H9 (cell line): ENCODE results near the gene TBC1D8. TPM values are rescaled to one million over a fixed set of nuclear protein-coding genes. Genes with fewer than 3 reads are reported as not detected.

Experiments
- DNase-seq: peaks from one replicate; pipeline ENCODE4 v3.0.0-alpha.2; 2017
- H2AFZ ChIP-seq: one replicate; pipeline ENCODE4 v1.6.1; 2013; ENCODE audit warnings: mild to moderate bottlenecking, low read length, control low read depth, moderate library complexity
- H2AK5ac ChIP-seq: 2 replicates; pipeline ENCODE4 v1.6.1; 2013; ENCODE audit warnings: low read length, control low read depth, mixed read lengths; ENCODE audit not compliant: insufficient read length
- H2BK120ac ChIP-seq: one replicate; pipeline ENCODE4 v1.6.1; 2013; ENCODE audit warnings: low read depth, mild to moderate bottlenecking, low read length, control low read depth, inconsistent platforms; ENCODE audit not compliant: poor library complexity, severe bottlenecking
- H2BK12ac ChIP-seq: 2 replicates; pipeline ENCODE4 v1.6.1; 2013; ENCODE audit warnings: low read length, control low read depth, mixed read lengths, low read depth; ENCODE audit not compliant: insufficient read length
- H2BK15ac ChIP-seq: 2 replicates; pipeline ENCODE4 v1.6.1; 2013; ENCODE audit warnings: low read depth, low read length, control low read depth
- H2BK20ac ChIP-seq: one replicate; pipeline ENCODE4 v1.6.1; 2013; ENCODE audit warnings: low read depth, mild to moderate bottlenecking, low read length, control low read depth, inconsistent platforms; ENCODE audit not compliant: poor library complexity, severe bottlenecking
- H2BK5ac ChIP-seq: 2 replicates; pipeline ENCODE4 v1.6.1; 2013; ENCODE audit warnings: low read length, control low read depth, mixed read lengths; ENCODE audit not compliant: insufficient read length
- H3K14ac ChIP-seq: 2 replicates; pipeline ENCODE4 v1.6.1; 2013; ENCODE audit warnings: low read length, control low read depth; ENCODE audit not compliant: insufficient read depth
- H3K18ac ChIP-seq: 2 replicates; pipeline ENCODE4 v1.6.1; 2013; ENCODE audit warnings: low read depth, mild to moderate bottlenecking, mixed read lengths, low read length, control low read depth; ENCODE audit not compliant: insufficient read length
- H3K23ac ChIP-seq: 2 replicates; pipeline ENCODE4 v1.6.1; 2013; ENCODE audit warnings: low read length, control low read depth, mixed read lengths, low read depth; ENCODE audit not compliant: insufficient read length
- H3K23me2 ChIP-seq: 2 replicates; pipeline ENCODE4 v1.6.1; 2013; ENCODE audit warnings: low read depth, mild to moderate bottlenecking, mixed read lengths, low read length, control low read depth; ENCODE audit not compliant: insufficient read length, poor library complexity, severe bottlenecking
- H3K27ac ChIP-seq: 2 replicates; pipeline ENCODE4 v1.5.1; 2013; ENCODE audit warnings: low read length, control low read depth, mixed read lengths, low read depth; ENCODE audit not compliant: insufficient read length
- H3K27me3 ChIP-seq: 2 replicates; pipeline ENCODE4 v1.6.1; 2013; ENCODE audit warnings: low read length, control low read depth, inconsistent platforms; ENCODE audit not compliant: insufficient read depth
- H3K4ac ChIP-seq: 2 replicates; pipeline ENCODE4 v1.6.1; 2013; ENCODE audit warnings: low read depth, mild to moderate bottlenecking, control low read depth, inconsistent platforms, low read length, moderate library complexity
- H3K4me1 ChIP-seq: 2 replicates; pipeline ENCODE4 v1.6.1; 2013; ENCODE audit warnings: low read length, control low read depth, inconsistent platforms; ENCODE audit not compliant: insufficient read depth
- H3K4me2 ChIP-seq: 2 replicates; pipeline ENCODE4 v1.6.1; 2013; ENCODE audit warnings: low read length, control low read depth, mixed read lengths; ENCODE audit not compliant: insufficient read length, insufficient read depth
- H3K56ac ChIP-seq: 2 replicates; pipeline ENCODE4 v1.6.1; 2013; ENCODE audit warnings: low read depth, mild to moderate bottlenecking, mixed read lengths, low read length, control low read depth; ENCODE audit not compliant: insufficient read length
- H3K79me1 ChIP-seq: 2 replicates; pipeline ENCODE4 v1.6.1; 2013; ENCODE audit warnings: low read depth, mild to moderate bottlenecking, moderate library complexity, low read length, control low read depth, inconsistent platforms; ENCODE audit not compliant: insufficient read depth, poor library complexity, severe bottlenecking
- H3K79me2 ChIP-seq: 2 replicates; pipeline ENCODE4 v1.6.1; 2013; ENCODE audit warnings: low read length, control low read depth, inconsistent platforms; ENCODE audit not compliant: insufficient read depth
- H3K9ac ChIP-seq: 2 replicates; pipeline ENCODE4 v1.6.1; 2013; ENCODE audit warnings: low read length, control low read depth, mixed read lengths; ENCODE audit not compliant: insufficient read length; ENCODE audit errors: extremely low read depth
- H3K9me3 ChIP-seq: one replicate; pipeline ENCODE4 v1.6.1; 2013; ENCODE audit warnings: low read depth, low read length, inconsistent platforms; ENCODE audit not compliant: control insufficient read depth
- H3T11ph ChIP-seq: one replicate; pipeline ENCODE4 v1.6.1; 2013; ENCODE audit warnings: mild to moderate bottlenecking, low read length, control low read depth, inconsistent platforms
- H4K20me1 ChIP-seq: one replicate; pipeline ENCODE4 v1.6.1; 2013; ENCODE audit not compliant: control insufficient read depth, insufficient read length, insufficient read depth
- H4K5ac ChIP-seq: 2 replicates; pipeline ENCODE4 v1.6.1; 2013; ENCODE audit warnings: low read depth, mild to moderate bottlenecking, mixed read lengths, low read length, control low read depth; ENCODE audit not compliant: insufficient read length
- H4K8ac ChIP-seq: replicated peaks from 2 replicates; pipeline ENCODE4 v1.6.1; 2013; ENCODE audit warnings: low read length, control low read depth, mixed read lengths, low read depth; ENCODE audit not compliant: insufficient read length
- H4K91ac ChIP-seq: 2 replicates; pipeline ENCODE4 v1.6.1; 2013; ENCODE audit warnings: low read depth, mild to moderate bottlenecking, moderate library complexity, mixed read lengths, low read length, control low read depth; ENCODE audit not compliant: insufficient read length
- H3K27ac Mint-ChIP-seq, 3 experiments: 2 replicates in 2 of 3; 3 replicates in 1 of 3; pipeline ENCODE4 v1.8.0; 2020 to 2021; ENCODE audit warnings: mixed read lengths in 3 of 3, mild to moderate bottlenecking in 1 of 3, moderate library complexity in 1 of 3
- H3K27me3 Mint-ChIP-seq: 2 replicates; pipeline ENCODE4 v1.8.0; 2021; ENCODE audit warnings: low read depth, mild to moderate bottlenecking, moderate library complexity, mixed read lengths
- H3K36me3 Mint-ChIP-seq, 3 experiments: 2 replicates in 2 of 3; 3 replicates in 1 of 3; pipeline ENCODE4 v1.8.0; 2020 to 2021; ENCODE audit warnings: low read depth in 3 of 3, mixed read lengths in 3 of 3; ENCODE audit not compliant: insufficient read depth in 1 of 3
- H3K4me1 Mint-ChIP-seq, 2 experiments: 2 replicates each; pipeline ENCODE4 v1.8.0; 2020; ENCODE audit warnings: mixed read lengths in 2 of 2
- H3K4me3 Mint-ChIP-seq, 2 experiments: 2 replicates in 1 of 2; 3 replicates in 1 of 2; pipeline ENCODE4 v1.8.0; 2020 to 2021; ENCODE audit warnings: mild to moderate bottlenecking in 2 of 2, mixed read lengths in 2 of 2, moderate library complexity in 1 of 2
- H3K9me3 Mint-ChIP-seq, 2 experiments: 2 replicates in 1 of 2; 3 replicates in 1 of 2; pipeline ENCODE4 v1.8.0; 2020; ENCODE audit warnings: mild to moderate bottlenecking in 2 of 2, mixed read lengths in 2 of 2, moderate library complexity in 1 of 2
- CTCF ChIP-seq: fragments of 200-600 bp; sonication (generic); conservative IDR thresholded peaks from 3 replicates; pipeline ENCODE4 v1.8.0; 2021; ENCODE audit warnings: antibody characterized with exemption, mild to moderate bottlenecking
- WGBS: extraction: QIAGEN DNeasy Blood & Tissue Kit; methylation state at CpG from one replicate; pipeline ENCODE4 v1.1.7; 2013; ENCODE audit warnings: missing lambda C conversion rate, low lambda C conversion rate, mixed read lengths; ENCODE audit not compliant: insufficient read length; ENCODE audit errors: extremely low coverage; 5-methylcytosine and 5-hydroxymethylcytosine counted together
- total RNA-seq: library from RNA; stranded (reverse); gene quantifications from 2 replicates; pipeline ENCODE4 v1.2.1, GENCODE V29; 2021

The TBC1D8 gene
- total RNA-seq, 1 experiment from 2014 or later, result 16.6 TPM

GRCh38 chr2:101030866-101031554 lies 120.2 kb downstream of the TBC1D8 start:
- Histone ChIP-seq H4K20me1 (no peaks in the 10 kb centered on the region), H2BK15ac (no peak overlapping the region), H2BK20ac (no peak overlapping the region), H3K18ac (no peak overlapping the region), H2BK120ac (no peak overlapping the region), H3K9me3 (no peaks in the 10 kb centered on the region), H4K8ac (no peak overlapping the region), H3T11ph (no peak overlapping the region), H3K9ac (no peak overlapping the region), H3K27me3 (no peaks in the 10 kb centered on the region), H3K23me2 (no peaks in the 10 kb centered on the region), H2AK5ac (no peak overlapping the region), H3K14ac (no peak overlapping the region), H3K4me1 (no peaks in the 10 kb centered on the region), H3K4me2 (no peak overlapping the region), H2BK12ac (no peak overlapping the region), H3K4ac (no peak overlapping the region), H2AFZ (no peak overlapping the region), H3K27ac (no peak overlapping the region), H3K56ac (no peak overlapping the region), H3K79me1 (no peaks in the 10 kb centered on the region), H2BK5ac (no peak overlapping the region), H4K5ac (no peak overlapping the region), H3K79me2 (no peaks in the 10 kb centered on the region), H3K23ac (no peak overlapping the region), H4K91ac (no peak overlapping the region)
- TF ChIP-seq CTCF, result no peak
- H3K36me3 Mint-ChIP-seq, result peaks cover 15 to 47% (median 43%) of the 10 kb centered on the region in 3 experiments
- H3K9me3 Mint-ChIP-seq, result peaks cover 0 to 6% of the 10 kb centered on the region in 2 experiments; a peak in 1 of 5 replicates
- no peak for DNase-seq
- no peaks in the 10 kb centered on the region for H3K27me3 Mint-ChIP-seq
- no peak overlapping the region; a peak in 1 of 7 replicates for H3K27ac Mint-ChIP-seq
- no peak overlapping the region for H3K4me3 Mint-ChIP-seq
- peaks cover 8% of the 10 kb centered on the region in 2 experiments for H3K4me1 Mint-ChIP-seq
- WGBS, result no CpG with 5 or more reads among the region's 10 CpGs
